ENCODE measurements around the gene ADGRG6. TPM values are rescaled to one million over a fixed set of nuclear protein-coding genes. Genes with fewer than 3 reads are reported as not detected.

ADGRG6 gene
- total and polyA plus RNA-seq, 9 of the 15 experiments (the other 6 are each of a cell fraction or from before 2014, with no cell fraction given), result under 0.01 to 0.11 (median 0.05) TPM; not detected in 5

DNA sequence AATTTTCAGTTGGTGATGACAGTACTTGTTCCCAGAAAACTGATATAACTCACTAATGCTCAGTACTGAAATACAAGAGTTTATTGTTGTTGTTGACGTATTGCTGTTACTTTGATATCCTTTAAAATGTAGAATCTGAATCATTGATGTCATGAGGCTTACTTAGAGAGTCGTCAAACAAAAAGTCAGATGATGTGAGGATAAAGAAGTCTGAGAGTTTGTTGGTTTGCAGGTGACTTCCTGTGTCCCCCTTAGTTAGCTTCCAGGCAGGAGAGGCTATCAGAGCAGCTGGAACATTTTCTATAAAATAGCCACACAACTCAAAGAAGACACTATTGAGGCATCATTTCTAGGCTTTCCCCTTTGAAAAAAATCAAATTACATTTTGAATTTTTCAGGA is 97.9 kb downstream of the ADGRG6 start (continued):
- TF ChIP-seq, protein P1, sequence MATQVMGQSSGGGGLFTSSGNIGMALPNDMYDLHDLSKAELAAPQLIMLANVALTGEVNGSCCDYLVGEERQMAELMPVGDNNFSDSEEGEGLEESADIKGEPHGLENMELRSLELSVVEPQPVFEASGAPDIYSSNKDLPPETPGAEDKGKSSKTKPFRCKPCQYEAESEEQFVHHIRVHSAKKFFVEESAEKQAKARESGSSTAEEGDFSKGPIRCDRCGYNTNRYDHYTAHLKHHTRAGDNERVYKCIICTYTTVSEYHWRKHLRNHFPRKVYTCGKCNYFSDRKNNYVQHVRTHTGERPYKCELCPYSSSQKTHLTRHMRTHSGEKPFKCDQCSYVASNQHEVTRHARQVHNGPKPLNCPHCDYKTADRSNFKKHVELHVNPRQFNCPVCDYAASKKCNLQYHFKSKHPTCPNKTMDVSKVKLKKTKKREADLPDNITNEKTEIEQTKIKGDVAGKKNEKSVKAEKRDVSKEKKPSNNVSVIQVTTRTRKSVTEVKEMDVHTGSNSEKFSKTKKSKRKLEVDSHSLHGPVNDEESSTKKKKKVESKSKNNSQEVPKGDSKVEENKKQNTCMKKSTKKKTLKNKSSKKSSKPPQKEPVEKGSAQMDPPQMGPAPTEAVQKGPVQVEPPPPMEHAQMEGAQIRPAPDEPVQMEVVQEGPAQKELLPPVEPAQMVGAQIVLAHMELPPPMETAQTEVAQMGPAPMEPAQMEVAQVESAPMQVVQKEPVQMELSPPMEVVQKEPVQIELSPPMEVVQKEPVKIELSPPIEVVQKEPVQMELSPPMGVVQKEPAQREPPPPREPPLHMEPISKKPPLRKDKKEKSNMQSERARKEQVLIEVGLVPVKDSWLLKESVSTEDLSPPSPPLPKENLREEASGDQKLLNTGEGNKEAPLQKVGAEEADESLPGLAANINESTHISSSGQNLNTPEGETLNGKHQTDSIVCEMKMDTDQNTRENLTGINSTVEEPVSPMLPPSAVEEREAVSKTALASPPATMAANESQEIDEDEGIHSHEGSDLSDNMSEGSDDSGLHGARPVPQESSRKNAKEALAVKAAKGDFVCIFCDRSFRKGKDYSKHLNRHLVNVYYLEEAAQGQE (IDR thresholded peaks at IDR 0.05; ENCODE audit: borderline replicate concordance), result no peak
- TF ChIP-seq, protein P1 (CRISPR knock-in tag; IDR thresholded peaks at IDR 0.05; ENCODE audit: low read depth), result no peak
- TF ChIP-seq HDGF (IDR thresholded peaks at IDR 0.05) (no peak), ZNF174 (CRISPR knock-in tag; IDR thresholded peaks at IDR 0.05) (no peak), ILK (tag; IDR thresholded peaks at IDR 0.05; ENCODE audit: borderline replicate concordance, low read depth) (no peak), ZBTB17 (CRISPR knock-in tag; IDR thresholded peaks at IDR 0.05) (no peak), RREB1 (CRISPR knock-in tag; IDR thresholded peaks at IDR 0.05) (no peak), NFRKB (IDR thresholded peaks at IDR 0.05; ENCODE audit: low read depth) (no peak)
- TF ChIP-seq, protein P2, sequence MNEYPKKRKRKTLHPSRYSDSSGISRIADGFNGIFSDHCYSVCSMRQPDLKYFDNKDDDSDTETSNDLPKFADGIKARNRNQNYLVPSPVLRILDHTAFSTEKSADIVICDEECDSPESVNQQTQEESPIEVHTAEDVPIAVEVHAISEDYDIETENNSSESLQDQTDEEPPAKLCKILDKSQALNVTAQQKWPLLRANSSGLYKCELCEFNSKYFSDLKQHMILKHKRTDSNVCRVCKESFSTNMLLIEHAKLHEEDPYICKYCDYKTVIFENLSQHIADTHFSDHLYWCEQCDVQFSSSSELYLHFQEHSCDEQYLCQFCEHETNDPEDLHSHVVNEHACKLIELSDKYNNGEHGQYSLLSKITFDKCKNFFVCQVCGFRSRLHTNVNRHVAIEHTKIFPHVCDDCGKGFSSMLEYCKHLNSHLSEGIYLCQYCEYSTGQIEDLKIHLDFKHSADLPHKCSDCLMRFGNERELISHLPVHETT (CRISPR knock-in tag; conservative IDR thresholded peaks at IDR 0.05 in 1 of 2, IDR thresholded peaks at IDR 0.05 in 1 of 2), result no peak
